ENCODE data around the gene C1QTNF5.
A peak's percentile ranks its signal among the peaks of the same experiment; 100 is the strongest.

The C1QTNF5 gene

GRCh38 chr11:119316729-119317591, 23.7 kb downstream of the C1QTNF5 start, which contains the start of gene MCAM:
MCAM (minus strand) TSS chr11:119317130; CDS start chr11:119317101, 29 bp downstream.
- DNase-seq, result no peak

GRCh38 chr11:119316016-119316728, 24.5 kb downstream of the C1QTNF5 start:
- no peak for DNase-seq

- no peak for DNase-seq
Observed at GRCh38 chr11:119315131-119316015, 25.3 kb downstream of the C1QTNF5 start.

GRCh38 chr11:119314726-119315125, 26.0 kb downstream of the C1QTNF5 start:
- DNase-seq, result no peak

- no peak for DNase-seq
Observed at GRCh38 chr11:119310682-119311052, 30.0 kb downstream of the C1QTNF5 start.

- no peak for DNase-seq
Observed at GRCh38 chr11:119309953-119310681, 30.6 kb downstream of the C1QTNF5 start.

- no peak for DNase-seq
Observed at GRCh38 chr11:119309411-119309810, 31.3 kb downstream of the C1QTNF5 start.

GRCh38 chr11:119307974-119308373, 32.7 kb downstream of the C1QTNF5 start:
- no peak for DNase-seq

- no peak for DNase-seq
Observed at GRCh38 chr11:119307219-119307618, 33.5 kb downstream of the C1QTNF5 start.

- peak; percentile 22 for DNase-seq
Observed at GRCh38 chr11:119306373-119306890, 34.3 kb downstream of the C1QTNF5 start.

GRCh38 chr11:119305556-119306372, 34.9 kb downstream of the C1QTNF5 start:
- DNase-seq, result no peak

GRCh38 chr11:119303227-119303718, 37.4 kb downstream of the C1QTNF5 start:
- no peak for DNase-seq

GRCh38 chr11:119300198-119300964, 40.3 kb downstream of the C1QTNF5 start:
- no peak for DNase-seq

GRCh38 chr11:119299416-119299815, 41.3 kb downstream of the C1QTNF5 start:
- no peak for DNase-seq

- DNase-seq, result no peak
Observed at GRCh38 chr11:119298726-119299125, 42.0 kb downstream of the C1QTNF5 start.

- no peak for DNase-seq
Observed at GRCh38 chr11:119297938-119298337, 42.7 kb downstream of the C1QTNF5 start.

GRCh38 chr11:119295178-119295577, 45.5 kb downstream of the C1QTNF5 start:
- no peak for DNase-seq

GRCh38 chr11:119293461-119293860, 47.2 kb downstream of the C1QTNF5 start:
- no peak for DNase-seq

GRCh38 chr11:119290894-119291497, 49.7 kb downstream of the C1QTNF5 start:
- no peak for DNase-seq
